Panc1 (cell line): ENCODE measurements around the gene AHDC1. TPM values are rescaled to one million over a fixed set of nuclear protein-coding genes. Genes with fewer than 3 reads are reported as not detected.
A peak's percentile ranks its signal among the peaks of the same experiment; 100 is the strongest.

Experiments
- ATAC-seq: fragments of 200-7000 bp; cut with Tn5 transposase; 2 replicates; pipeline ENCODE4 v1.9.1; 2020; ENCODE audit warnings: mild to moderate bottlenecking, moderate library complexity
- BruUV-seq: library from RNA; stranded (reverse); fragments of 400-500 nt; replicated peaks from 2 replicates; lab custom pipeline; 2021; lab: Mats Ljungman, UMichigan
- CTCF ChIA-PET: fragments of 300-600 bp; sonication (Branson Sonifier 250); formaldehyde crosslinking; loops from one replicate; lab custom pipeline; 2022; ENCODE audit warnings: antibody characterized with exemption; lab: Charles Lee
- POLR2A ChIA-PET: fragments of 300-600 bp; sonication (Branson Sonifier 250); formaldehyde crosslinking; loops from one replicate; lab custom pipeline; 2022; ENCODE audit warnings: antibody characterized with exemption; lab: Charles Lee
- DNase-seq: peaks from one replicate; pipeline ENCODE4 v3.0.0-alpha.2; 2010; ENCODE audit warnings: low read depth, low spot score
- H3K27ac ChIP-seq: 2 replicates; pipeline ENCODE4 v1.5.1; 2011; ENCODE audit warnings: mild to moderate bottlenecking, low read length, inconsistent platforms
- H3K27me3 ChIP-seq: fragments of 200-500 bp; sonication (Bioruptor generic); 2 replicates; pipeline ENCODE4 v1.6.0; 2014; ENCODE audit warnings: low read length, inconsistent platforms; ENCODE audit not compliant: control insufficient read depth, insufficient read depth
- H3K36me3 ChIP-seq: fragments of 200-500 bp; sonication (Bioruptor generic); 2 replicates; pipeline ENCODE4 v1.5.1; 2014; ENCODE audit warnings: inconsistent platforms, mild to moderate bottlenecking, low read length, moderate library complexity; ENCODE audit not compliant: control insufficient read depth, insufficient read depth
- H3K4me1 ChIP-seq: 2 replicates; pipeline ENCODE4 v1.5.1; 2011; ENCODE audit warnings: inconsistent platforms, mild to moderate bottlenecking, low read length, moderate library complexity; ENCODE audit not compliant: control insufficient read depth, insufficient read depth
- H3K4me3 ChIP-seq, 2 experiments: 2 replicates each; pipeline ENCODE4 v1.5.1; 2011 to 2012; ENCODE audit warnings: low read depth in 2 of 2, low read length in 2 of 2, mild to moderate bottlenecking in 2 of 2, inconsistent platforms in 1 of 2, moderate library complexity in 1 of 2
- H3K9me3 ChIP-seq: fragments of 200-500 bp; sonication (Bioruptor generic); 2 replicates; pipeline ENCODE4 v1.5.1; 2014; ENCODE audit warnings: low read depth, mild to moderate bottlenecking, inconsistent platforms, low read length, moderate library complexity; ENCODE audit not compliant: control insufficient read depth, insufficient read depth
- POLR2AphosphoS5 ChIP-seq: IDR thresholded peaks from 2 replicates; pipeline ENCODE4 v1.6.1; 2012; ENCODE audit warnings: mild to moderate bottlenecking, low read depth, low read length, moderate library complexity
- SIN3A ChIP-seq: IDR thresholded peaks from 2 replicates; pipeline ENCODE4 v1.6.1; 2012; ENCODE audit warnings: low read depth, mild to moderate bottlenecking, low read length, moderate library complexity, borderline replicate concordance; ENCODE audit not compliant: insufficient read depth
- TCF7L2 ChIP-seq: IDR thresholded peaks from 2 replicates; pipeline ENCODE4 v1.6.1; 2011; ENCODE audit warnings: mild to moderate bottlenecking, low read depth, low read length, inconsistent platforms
- in situ Hi-C: cut with HindIII; loops from 2 replicates; pipeline ENCODE4 v1.10.0; 2016; ENCODE audit warnings: low sequenced_read_pairs, low pct_unique_long_range_greater_than_20kb
- intact Hi-C: fragments of 100-400 bp; cut with micrococcal nuclease; formaldehyde crosslinking; loops from one replicate; pipeline ENCODE4 v1.10.0; 2022; ENCODE audit not compliant: unreplicated experiment
- total RNA-seq: library from RNA; stranded (reverse); gene quantifications from one replicate; pipeline ENCODE4 v1.2.1, GENCODE V29; 2021; ENCODE audit not compliant: unreplicated experiment
- TF ChIP-seq, protein P1 (sequence below), 2 experiments: IDR thresholded peaks; 2 replicates each; pipeline ENCODE4 v1.6.1; 2011 to 2012; ENCODE audit warnings: low read depth in 2 of 2, control low read depth in 1 of 2, low read length in 1 of 2, mild to moderate bottlenecking in 1 of 2, moderate library complexity in 1 of 2; ENCODE audit not compliant: insufficient read depth in 1 of 2
- TF ChIP-seq, protein P2 (sequence below): fragments of 450-650 bp; IDR thresholded peaks from 2 replicates; pipeline ENCODE4 v1.5.1; 2017; ENCODE audit warnings: mild to moderate bottlenecking

AHDC1 gene
- total RNA-seq, 1 experiment from 2014 or later = 47.1 TPM

DNA sequence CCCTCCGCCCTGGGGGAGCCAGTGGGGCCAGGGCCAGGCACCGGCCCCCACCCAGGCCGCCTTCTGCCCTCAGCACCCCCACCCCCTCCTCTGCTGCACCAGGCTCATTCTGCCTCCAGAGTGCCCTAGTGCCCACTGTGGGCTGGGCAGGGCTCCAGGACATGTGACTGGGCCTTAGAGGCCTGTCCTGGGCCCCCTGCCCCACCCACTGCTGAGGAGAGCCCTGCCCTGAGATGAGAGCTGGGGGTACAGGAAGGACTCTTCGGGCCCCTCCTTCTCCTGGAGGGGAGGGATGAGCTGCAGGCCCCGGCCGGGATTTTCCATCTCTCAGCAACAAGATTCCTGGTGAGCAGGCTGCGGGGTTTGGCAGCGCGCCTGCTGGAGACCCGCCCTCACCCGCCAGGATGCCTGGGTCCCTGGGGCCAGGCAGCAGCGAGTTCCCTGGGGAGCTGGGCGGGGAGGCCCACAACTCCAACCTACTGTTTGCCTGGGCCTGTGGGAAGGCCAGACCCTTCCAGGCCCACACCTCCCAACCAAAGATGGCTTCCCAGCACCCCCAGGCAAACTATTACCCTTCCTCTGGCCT lies 14.0 kb downstream of the AHDC1 start:
- H3K36me3 ChIP-seq = no peaks in the 10 kb centered on the region
- peaks cover 65% of the 10 kb centered on the region for H3K4me1 ChIP-seq
- DNase-seq (no peak), ATAC-seq (peak; percentile 45)
- no peaks in the 10 kb centered on the region for H3K27me3 ChIP-seq
- H3K4me3 ChIP-seq = no peak overlapping the region
- in situ Hi-C loops (no loop called here), intact Hi-C loops (no loop called here)
- no peaks in the 10 kb centered on the region for H3K9me3 ChIP-seq
- ChIA-PET POLR2A (interaction anchor here (0.6 kb wide), 1 partner anchor 11 kb away, joined by 4 read pairs; no protein-coding TSS in a partner anchor), CTCF (interaction anchor here (0.6 to 1.0 kb wide), 2 partner anchors 33 to 112 kb away, joined by 4 read pairs; no protein-coding TSS in a partner anchor)
- peak overlapping the region; percentile 71 for H3K27ac ChIP-seq
- BruUV-seq = no TSS peak
- TF ChIP-seq SIN3A (no peak), POLR2AphosphoS5 (no peak), TCF7L2 (no peak)
- TF ChIP-seq, protein P1, sequence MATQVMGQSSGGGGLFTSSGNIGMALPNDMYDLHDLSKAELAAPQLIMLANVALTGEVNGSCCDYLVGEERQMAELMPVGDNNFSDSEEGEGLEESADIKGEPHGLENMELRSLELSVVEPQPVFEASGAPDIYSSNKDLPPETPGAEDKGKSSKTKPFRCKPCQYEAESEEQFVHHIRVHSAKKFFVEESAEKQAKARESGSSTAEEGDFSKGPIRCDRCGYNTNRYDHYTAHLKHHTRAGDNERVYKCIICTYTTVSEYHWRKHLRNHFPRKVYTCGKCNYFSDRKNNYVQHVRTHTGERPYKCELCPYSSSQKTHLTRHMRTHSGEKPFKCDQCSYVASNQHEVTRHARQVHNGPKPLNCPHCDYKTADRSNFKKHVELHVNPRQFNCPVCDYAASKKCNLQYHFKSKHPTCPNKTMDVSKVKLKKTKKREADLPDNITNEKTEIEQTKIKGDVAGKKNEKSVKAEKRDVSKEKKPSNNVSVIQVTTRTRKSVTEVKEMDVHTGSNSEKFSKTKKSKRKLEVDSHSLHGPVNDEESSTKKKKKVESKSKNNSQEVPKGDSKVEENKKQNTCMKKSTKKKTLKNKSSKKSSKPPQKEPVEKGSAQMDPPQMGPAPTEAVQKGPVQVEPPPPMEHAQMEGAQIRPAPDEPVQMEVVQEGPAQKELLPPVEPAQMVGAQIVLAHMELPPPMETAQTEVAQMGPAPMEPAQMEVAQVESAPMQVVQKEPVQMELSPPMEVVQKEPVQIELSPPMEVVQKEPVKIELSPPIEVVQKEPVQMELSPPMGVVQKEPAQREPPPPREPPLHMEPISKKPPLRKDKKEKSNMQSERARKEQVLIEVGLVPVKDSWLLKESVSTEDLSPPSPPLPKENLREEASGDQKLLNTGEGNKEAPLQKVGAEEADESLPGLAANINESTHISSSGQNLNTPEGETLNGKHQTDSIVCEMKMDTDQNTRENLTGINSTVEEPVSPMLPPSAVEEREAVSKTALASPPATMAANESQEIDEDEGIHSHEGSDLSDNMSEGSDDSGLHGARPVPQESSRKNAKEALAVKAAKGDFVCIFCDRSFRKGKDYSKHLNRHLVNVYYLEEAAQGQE (IDR thresholded peaks at IDR 0.05; ENCODE audit: insufficient read depth in 1 of 2, low read depth in 2 of 2, low read length in 1 of 2) = no peak
- TF ChIP-seq, protein P2, sequence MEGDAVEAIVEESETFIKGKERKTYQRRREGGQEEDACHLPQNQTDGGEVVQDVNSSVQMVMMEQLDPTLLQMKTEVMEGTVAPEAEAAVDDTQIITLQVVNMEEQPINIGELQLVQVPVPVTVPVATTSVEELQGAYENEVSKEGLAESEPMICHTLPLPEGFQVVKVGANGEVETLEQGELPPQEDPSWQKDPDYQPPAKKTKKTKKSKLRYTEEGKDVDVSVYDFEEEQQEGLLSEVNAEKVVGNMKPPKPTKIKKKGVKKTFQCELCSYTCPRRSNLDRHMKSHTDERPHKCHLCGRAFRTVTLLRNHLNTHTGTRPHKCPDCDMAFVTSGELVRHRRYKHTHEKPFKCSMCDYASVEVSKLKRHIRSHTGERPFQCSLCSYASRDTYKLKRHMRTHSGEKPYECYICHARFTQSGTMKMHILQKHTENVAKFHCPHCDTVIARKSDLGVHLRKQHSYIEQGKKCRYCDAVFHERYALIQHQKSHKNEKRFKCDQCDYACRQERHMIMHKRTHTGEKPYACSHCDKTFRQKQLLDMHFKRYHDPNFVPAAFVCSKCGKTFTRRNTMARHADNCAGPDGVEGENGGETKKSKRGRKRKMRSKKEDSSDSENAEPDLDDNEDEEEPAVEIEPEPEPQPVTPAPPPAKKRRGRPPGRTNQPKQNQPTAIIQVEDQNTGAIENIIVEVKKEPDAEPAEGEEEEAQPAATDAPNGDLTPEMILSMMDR = no peak

DNA sequence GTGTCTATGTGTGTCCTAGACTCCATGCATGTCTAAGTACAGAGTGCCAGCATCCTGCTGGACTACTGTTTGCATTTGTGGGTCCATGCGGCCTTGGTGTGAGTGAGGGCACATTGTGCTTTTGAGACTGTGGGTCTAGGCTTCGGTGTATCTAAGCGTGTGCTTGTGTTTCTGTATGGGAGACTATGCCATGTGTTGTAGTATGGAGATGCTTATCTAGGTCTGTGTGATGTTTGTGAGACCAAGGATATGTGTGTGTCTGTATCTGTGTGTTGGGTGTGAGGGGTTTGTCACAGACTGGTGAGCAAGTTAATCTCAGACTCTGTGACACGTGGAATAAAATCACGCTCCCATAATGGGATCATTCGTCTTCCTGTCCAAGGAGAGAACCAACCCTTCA lies 14.5 kb downstream of the AHDC1 start:
- Histone ChIP-seq H3K9me3 (no peaks in the 10 kb centered on the region), H3K36me3 (no peaks in the 10 kb centered on the region), H3K27me3 (no peaks in the 10 kb centered on the region), H3K27ac (no peak overlapping the region), H3K4me1 (peaks cover 60% of the 10 kb centered on the region), H3K4me3 (no peak overlapping the region)
- BruUV-seq = no TSS peak
- TF ChIP-seq TCF7L2 (no peak), SIN3A (no peak), POLR2AphosphoS5 (no peak)
- TF ChIP-seq, protein P1 (IDR thresholded peaks at IDR 0.05; ENCODE audit: insufficient read depth in 1 of 2, low read depth in 2 of 2, low read length in 1 of 2) = no peak
- TF ChIP-seq, protein P2 = no peak
- ChIA-PET CTCF (interaction anchor here (0.6 kb wide), 1 partner anchor 112 kb away, joined by 4 read pairs; no protein-coding TSS in a partner anchor), POLR2A (no interaction called here)
- DNase-seq (no peak), ATAC-seq (no peak)
- intact Hi-C loops (no loop called here), in situ Hi-C loops (no loop called here)
